ENCODE measurements around the gene NRIP3. TPM values are rescaled to one million over a fixed set of nuclear protein-coding genes. Genes with fewer than 3 reads are reported as not detected.
A peak's percentile ranks its signal among the peaks of the same experiment; 100 is the strongest.

NRIP3 gene
- total and polyA plus RNA-seq, 9 of the 15 experiments (the other 6 are each of a cell fraction or from before 2014, with no cell fraction given): 4.4 to 18.7 (median 11.6) TPM

DNA sequence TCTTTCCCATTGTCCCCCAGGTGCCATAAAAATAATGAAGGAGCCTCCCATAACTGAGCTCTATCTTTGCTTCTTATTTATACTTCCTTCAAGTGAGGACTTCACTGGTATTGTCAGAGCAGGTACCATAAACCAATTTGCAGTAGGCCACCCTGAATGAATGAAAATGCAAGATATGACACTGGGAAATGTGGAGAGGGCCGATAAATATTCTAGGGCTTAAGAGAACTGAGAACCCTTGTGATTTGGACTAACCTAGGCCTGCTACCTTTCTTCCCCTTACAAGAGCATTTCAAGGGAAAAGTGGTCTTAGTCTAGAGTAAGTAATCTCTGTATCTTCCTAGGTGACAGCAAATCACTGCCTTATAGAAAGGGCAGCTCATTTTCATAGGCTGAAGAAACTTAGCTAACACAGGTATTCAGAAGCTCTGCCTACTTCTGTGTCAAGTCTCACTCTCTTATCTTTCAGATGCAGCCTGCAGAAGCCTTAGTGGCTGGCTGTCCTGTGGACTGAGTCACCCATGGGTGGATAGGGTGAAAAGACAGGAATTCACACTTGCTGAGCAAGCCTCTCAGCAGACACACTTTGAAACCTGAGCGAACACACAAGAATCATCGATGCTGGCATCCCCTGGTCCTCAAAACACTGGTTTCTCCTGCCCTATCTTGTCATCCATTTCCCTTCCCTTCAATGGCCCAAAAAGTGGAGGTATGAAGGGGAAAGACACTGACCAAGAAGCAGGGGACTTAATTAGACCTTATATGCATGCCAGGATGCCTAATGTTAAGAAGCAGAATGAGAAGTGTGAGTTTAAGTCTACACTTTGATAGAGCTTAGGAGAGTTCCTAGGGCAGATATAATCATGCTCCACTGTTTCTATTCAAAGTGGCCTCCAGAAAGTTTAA, 15.2 kb downstream of the NRIP3 start (continued):
- TF ChIP-seq, protein P1, sequence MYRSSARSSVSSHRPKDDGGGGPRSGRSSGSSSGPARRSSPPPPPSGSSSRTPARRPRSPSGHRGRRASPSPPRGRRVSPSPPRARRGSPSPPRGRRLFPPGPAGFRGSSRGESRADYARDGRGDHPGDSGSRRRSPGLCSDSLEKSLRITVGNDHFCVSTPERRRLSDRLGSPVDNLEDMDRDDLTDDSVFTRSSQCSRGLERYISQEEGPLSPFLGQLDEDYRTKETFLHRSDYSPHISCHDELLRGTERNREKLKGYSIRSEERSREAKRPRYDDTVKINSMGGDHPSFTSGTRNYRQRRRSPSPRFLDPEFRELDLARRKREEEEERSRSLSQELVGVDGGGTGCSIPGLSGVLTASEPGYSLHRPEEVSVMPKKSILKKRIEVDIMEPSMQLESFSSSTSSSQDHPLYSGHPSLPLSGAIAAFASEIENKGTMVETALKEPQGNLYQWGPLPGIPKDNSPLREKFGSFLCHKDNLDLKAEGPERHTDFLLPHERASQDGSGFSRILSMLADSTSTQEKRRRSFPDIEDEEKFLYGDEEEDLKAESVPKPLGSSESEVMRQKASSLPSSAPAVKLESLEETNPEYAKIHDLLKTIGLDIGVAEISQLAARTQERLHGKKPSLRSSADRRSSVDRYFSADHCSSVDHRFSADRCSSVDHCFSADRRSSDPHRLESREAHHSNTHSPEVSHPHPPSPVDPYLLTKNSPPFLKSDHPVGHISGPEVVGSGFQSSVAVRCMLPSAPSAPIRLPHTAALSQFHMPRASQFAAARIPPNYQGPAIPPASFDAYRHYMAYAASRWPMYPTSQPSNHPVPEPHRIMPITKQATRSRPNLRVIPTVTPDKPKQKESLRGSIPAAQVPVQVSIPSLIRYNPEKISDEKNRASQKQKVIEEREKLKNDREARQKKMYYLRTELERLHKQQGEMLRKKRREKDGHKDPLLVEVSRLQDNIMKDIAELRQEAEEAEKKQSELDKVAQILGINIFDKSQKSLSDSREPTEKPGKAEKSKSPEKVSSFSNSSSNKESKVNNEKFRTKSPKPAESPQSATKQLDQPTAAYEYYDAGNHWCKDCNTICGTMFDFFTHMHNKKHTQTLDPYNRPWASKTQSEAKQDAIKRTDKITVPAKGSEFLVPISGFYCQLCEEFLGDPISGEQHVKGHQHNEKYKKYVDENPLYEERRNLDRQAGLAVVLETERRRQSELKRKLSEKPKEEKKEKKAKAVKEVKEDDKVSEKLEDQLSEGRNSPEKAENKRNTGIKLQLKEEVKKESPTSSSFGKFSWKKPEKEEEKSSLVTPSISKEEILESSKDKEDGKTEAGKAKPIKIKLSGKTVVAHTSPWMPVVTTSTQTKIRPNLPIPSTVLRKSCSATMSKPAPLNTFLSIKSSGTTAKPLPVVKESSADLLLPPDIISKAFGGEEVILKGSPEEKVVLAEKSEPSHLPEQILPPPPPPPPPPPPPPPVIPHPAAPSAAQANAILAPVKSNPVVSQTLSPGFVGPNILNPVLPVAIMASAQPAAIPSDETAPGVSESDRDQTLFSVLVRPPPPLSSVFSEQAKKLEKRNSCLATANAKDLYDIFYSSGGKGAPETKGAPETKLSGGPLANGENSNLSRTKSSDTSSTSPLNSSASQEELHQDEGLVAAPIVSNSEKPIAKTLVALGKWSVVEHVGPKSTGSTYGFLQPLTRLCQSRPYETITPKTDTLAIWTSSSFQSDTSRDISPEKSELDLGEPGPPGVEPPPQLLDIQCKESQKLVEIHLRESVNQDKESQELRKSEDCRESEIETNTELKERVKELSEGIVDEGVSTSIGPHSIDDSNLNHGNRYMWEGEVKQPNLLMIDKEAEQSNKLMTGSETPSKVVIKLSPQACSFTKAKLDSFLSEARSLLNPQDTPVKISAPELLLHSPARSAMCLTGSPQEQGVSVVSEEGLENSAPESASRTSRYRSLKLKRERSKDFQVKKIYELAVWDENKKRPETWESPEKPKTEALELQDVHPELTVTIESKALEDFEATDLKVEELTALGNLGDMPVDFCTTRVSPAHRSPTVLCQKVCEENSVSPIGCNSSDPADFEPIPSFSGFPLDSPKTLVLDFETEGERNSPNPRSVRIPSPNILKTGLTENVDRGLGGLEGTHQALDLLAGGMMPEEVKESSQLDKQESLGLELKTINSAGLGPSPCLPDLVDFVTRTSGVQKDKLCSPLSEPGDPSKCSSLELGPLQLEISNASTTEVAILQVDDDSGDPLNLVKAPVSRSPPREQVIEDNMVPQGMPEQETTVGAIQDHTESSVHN (IDR thresholded peaks at IDR 0.05; ENCODE audit: borderline replicate concordance in 1 of 2, low read depth in 1 of 2): 0 out of 4 replicates have a peak, but pooled peaks of 1 of the 2 experiments have one; percentile 12
- TF ChIP-seq SMARCE1 (IDR thresholded peaks at IDR 0.05) (peak; percentile 98), GATAD2A (IDR thresholded peaks at IDR 0.05) (0 out of 2 replicates have a peak, but pooled peaks have one; percentile 59), PHF20 (IDR thresholded peaks at IDR 0.05; ENCODE audit: partially characterized antibody) (no peak), MYNN (IDR thresholded peaks at IDR 0.05) (peak; percentile 63; the same call in 1 of the 2 replicates), MYNN (CRISPR knock-in tag; IDR thresholded peaks at IDR 0.05) (no peak), XRCC3 (IDR thresholded peaks at IDR 0.05) (no peak), SMARCA4 (IDR thresholded peaks at IDR 0.05) (peak; percentile 99), ZKSCAN1 (IDR thresholded peaks at IDR 0.05; ENCODE audit: low read depth, low read length) (no peak), ARID1B (IDR thresholded peaks at IDR 0.05) (peak; percentile 98), FOXA3 (CRISPR knock-in tag; conservative IDR thresholded peaks at IDR 0.05 in 1 of 2, IDR thresholded peaks at IDR 0.05 in 1 of 2) (no peak), TAF9B (IDR thresholded peaks at IDR 0.05; ENCODE audit: partially characterized antibody) (peak; percentile 33), TBL1XR1 (IDR thresholded peaks at IDR 0.05; ENCODE audit: low read length in 2 of 2) (peak in 1 of 2 experiments; percentile 44; a peak in 2 of 4 replicates), CTBP1 (IDR thresholded peaks at IDR 0.05; ENCODE audit: borderline replicate concordance) (peak; percentile 92), GATA2 (CRISPR knock-in tag; IDR thresholded peaks at IDR 0.05) (peak; percentile 89), MEF2D (tag; conservative IDR thresholded peaks at IDR 0.05; ENCODE audit: low read depth) (0 out of 2 replicates have a peak, but pooled peaks have one; percentile 30)
- TF ChIP-seq, protein P2, sequence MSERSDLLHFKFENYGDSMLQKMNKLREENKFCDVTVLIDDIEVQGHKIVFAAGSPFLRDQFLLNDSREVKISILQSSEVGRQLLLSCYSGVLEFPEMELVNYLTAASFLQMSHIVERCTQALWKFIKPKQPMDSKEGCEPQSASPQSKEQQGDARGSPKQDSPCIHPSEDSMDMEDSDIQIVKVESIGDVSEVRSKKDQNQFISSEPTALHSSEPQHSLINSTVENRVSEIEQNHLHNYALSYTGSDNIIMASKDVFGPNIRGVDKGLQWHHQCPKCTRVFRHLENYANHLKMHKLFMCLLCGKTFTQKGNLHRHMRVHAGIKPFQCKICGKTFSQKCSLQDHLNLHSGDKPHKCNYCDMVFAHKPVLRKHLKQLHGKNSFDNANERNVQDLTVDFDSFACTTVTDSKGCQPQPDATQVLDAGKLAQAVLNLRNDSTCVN (CRISPR knock-in tag; IDR thresholded peaks at IDR 0.05): no peak
- TF ChIP-seq, protein P3, sequence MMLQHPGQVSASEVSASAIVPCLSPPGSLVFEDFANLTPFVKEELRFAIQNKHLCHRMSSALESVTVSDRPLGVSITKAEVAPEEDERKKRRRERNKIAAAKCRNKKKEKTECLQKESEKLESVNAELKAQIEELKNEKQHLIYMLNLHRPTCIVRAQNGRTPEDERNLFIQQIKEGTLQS (IDR thresholded peaks at IDR 0.05): peak; percentile 92
- TF ChIP-seq, protein P3 (CRISPR knock-in tag; conservative IDR thresholded peaks at IDR 0.05): peak; percentile 51; the same call in 1 of the 2 replicates

Data from K562 (cell line).